Mesodermal cell (in vitro differentiated cells): ENCODE data around the gene PTPN22.

Source experiments
- H3K27ac ChIP-seq: 2 replicates; pipeline ENCODE4 v1.7.0; 2013; ENCODE audit warnings: mild to moderate bottlenecking, low read depth, low read length, moderate library complexity; ENCODE audit not compliant: severe bottlenecking
- H3K36me3 ChIP-seq: 2 replicates; pipeline ENCODE4 v1.7.1; 2013; ENCODE audit warnings: mild to moderate bottlenecking, low read length, moderate library complexity; ENCODE audit not compliant: control insufficient read depth, insufficient read depth
- H3K4me1 ChIP-seq: one replicate; pipeline ENCODE4 v1.7.1; 2013; ENCODE audit warnings: mild to moderate bottlenecking, low read length; ENCODE audit not compliant: insufficient read depth, control insufficient read depth, poor library complexity, severe bottlenecking
- H3K4me3 ChIP-seq: 2 replicates; pipeline ENCODE4 v1.7.0; 2013; ENCODE audit warnings: low read length, control low read depth, mild to moderate bottlenecking; ENCODE audit not compliant: insufficient read depth, poor library complexity, severe bottlenecking; ENCODE audit errors: extremely low read depth
- H3K9me3 ChIP-seq: 2 replicates; pipeline ENCODE4 v1.7.1; 2013; ENCODE audit warnings: mild to moderate bottlenecking, low read length, moderate library complexity; ENCODE audit not compliant: control insufficient read depth
- WGBS, 2 experiments: methylation state at CpG; one replicate each; pipeline ENCODE4 v1.1.5; 2013; ENCODE audit warnings: missing lambda C conversion rate in 2 of 2; ENCODE audit not compliant: insufficient coverage in 2 of 2; 5-methylcytosine and 5-hydroxymethylcytosine counted together

The PTPN22 gene

DNA sequence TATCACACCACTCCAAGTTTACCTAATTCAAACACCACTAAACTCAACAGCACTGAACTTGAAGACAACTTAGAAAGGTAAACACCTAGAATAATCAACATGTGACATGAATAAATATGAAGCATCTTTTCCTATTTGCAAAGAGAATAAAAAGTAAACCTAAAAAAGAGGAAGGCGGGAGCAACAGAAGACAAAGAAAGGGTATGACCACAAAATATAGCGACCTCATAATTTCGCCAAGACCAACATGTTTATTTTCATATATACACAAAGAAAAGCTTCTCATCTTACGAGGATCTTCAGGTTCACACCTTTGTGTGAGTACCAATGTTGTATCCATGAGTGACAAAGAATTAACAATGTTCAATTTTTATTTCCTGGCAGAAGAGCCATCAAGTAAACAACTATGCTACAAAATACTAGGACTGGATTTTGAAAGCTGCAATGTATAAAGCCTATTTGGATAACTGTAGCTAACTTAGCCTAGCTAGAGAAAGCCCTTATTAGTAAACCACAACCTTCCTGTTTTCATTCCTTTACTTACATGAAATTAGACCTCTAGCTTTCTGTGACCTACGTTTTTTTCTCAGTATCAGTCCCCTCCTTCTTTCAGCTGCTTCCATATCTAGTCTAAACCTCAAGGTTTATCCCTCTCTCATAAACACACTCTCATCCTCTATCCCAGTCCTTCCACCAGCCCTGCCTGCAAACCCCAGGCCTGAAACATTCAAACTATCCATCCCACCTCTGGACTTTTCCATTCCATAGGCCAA, 91.0 kb downstream of the PTPN22 start:
- Histone ChIP-seq H3K9me3 (no peaks in the 10 kb centered on the region), H3K27ac (no peak overlapping the region), H3K4me1 (peaks cover 16% of the 10 kb centered on the region), H3K36me3 (peaks cover 24% of the 10 kb centered on the region), H3K4me3 (no peak overlapping the region)
- 82 to 90% methylated on average over 3 to 4 of the region's 5 CpGs for WGBS, 2 experiments

DNA sequence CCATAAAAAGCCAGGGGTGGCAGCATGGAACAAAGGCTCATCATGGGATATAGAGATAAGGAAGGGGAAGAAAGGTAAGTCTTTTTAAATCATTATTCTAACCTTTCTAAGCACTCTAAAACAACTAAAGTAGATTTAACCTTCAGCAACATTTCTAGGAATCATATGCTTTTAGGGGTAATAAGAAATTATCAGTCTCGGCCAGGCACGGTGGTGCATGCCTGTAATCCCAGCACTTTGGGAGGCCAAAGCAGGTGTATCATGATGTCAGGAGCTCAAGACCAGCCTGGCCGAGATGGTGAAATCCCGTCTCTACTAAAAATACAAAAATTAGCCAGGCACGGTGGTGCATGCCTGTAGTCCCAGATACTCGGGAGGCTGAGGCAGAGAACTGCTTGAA, 92.0 kb downstream of the PTPN22 start:
- H3K4me1 ChIP-seq: peaks cover 16% of the 10 kb centered on the region
- WGBS, 2 experiments: 92 to 93% methylated on average over 4 to 6 of the region's 6 CpGs
- peaks cover 31% of the 10 kb centered on the region for H3K36me3 ChIP-seq
- H3K4me3 ChIP-seq: no peak overlapping the region
- H3K9me3 ChIP-seq: no peaks in the 10 kb centered on the region
- H3K27ac ChIP-seq: no peak overlapping the region

DNA sequence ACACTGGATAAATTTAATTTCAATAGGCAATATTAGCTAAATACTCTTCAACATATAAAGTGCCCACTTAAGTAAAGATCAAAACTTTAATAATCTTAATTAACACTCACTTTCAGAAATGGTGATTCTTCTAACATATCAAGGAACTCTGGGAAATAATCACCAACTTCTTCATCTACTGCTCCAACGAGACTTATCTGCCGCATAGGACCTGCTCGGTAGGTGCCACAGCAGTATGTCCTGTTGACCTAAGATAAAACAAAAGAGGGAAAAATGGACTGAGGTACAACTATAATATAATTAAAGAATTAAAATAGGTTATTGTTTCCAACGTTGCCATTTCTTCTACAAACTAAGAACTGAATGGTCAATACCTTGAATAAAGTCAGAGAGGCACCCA, 94.0 kb downstream of the PTPN22 start:
- H3K36me3 ChIP-seq: peaks cover 33% of the 10 kb centered on the region
- H3K4me1 ChIP-seq: peaks cover 10% of the 10 kb centered on the region
- H3K9me3 ChIP-seq: no peaks in the 10 kb centered on the region
- H3K4me3 ChIP-seq: no peak overlapping the region
- no CpG with 5 or more reads among the region's 4 CpGs for WGBS, 2 experiments
- no peak overlapping the region for H3K27ac ChIP-seq

DNA sequence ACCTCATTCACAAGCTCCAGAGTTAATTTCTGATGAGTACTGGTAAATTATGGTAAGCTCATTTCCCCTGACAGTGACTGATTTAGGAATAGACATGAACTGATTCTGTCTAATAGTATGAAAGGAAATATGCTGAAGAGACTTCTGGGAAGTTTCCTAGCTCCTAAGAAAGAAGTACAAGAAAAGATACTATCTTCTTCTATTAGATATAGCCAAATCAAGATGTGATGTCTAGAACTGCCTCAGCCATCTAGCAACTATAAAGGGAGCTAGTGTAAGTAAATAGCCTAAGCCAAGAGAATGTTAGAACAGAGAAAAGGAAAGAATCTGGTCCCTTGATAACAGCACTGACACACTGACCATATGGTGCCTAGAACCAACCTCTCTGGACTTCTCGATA, 101.5 kb downstream of the PTPN22 start:
- no peaks in the 10 kb centered on the region for H3K9me3 ChIP-seq
- H3K4me1 ChIP-seq: no peaks in the 10 kb centered on the region
- H3K36me3 ChIP-seq: peaks cover 40% of the 10 kb centered on the region
- no peak overlapping the region for H3K4me3 ChIP-seq
- WGBS, 2 experiments: no CpG with 5 or more reads among the region's 1 CpG
- no peak overlapping the region for H3K27ac ChIP-seq

DNA sequence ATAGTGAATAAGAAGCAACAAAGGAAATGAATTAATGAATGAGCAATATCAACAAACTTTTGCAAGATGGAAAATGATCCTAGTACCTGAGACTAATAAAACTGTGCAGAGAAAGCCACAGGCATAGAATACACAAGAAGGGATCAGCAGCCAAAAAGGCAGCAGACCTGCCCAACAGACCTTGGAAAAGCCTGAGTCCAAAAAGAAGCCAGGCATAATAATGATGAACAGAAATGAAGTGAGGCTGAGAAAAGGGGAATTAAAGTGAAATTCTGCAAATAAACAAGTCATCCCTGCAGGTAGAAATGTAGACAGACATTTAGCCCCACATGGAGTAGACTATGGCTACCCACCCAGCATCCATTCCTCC, 101.9 kb downstream of the PTPN22 start:
- Histone ChIP-seq H3K36me3 (peaks cover 42% of the 10 kb centered on the region), H3K4me1 (no peaks in the 10 kb centered on the region), H3K9me3 (no peaks in the 10 kb centered on the region), H3K4me3 (no peak overlapping the region), H3K27ac (no peak overlapping the region)

DNA sequence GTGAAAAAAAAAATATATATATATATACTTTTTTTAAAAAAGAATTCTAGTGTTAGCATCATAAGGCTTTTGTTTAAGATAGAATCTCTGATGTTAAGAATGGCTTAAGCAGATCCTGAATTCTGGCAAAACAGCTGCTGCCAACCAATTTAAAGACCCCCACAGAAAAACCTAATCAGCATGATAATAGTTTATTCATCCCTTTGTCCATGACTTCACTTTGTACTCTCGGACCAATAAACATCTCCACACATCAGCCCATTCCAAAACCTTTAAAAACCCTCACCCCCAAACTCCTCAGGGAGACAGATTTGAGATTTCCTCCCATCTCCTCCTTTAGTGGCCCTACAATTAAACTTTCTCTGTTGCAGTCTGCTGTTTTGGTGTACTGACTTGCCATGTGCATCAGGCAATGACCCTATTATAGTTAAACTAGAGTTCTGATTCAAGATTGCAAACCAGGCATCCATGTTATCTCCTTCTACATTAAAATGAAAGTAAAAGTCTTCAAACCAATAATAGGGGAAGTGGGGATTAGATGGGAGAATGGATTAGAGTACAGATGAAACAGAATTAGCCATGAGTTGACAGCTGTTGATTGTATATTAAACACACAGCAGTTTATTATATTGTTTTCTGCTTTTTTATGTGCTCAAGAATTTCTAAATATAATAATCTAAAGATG, 102.5 kb downstream of the PTPN22 start:
- Histone ChIP-seq H3K27ac (no peak overlapping the region), H3K4me3 (no peak overlapping the region), H3K9me3 (no peaks in the 10 kb centered on the region), H3K4me1 (no peaks in the 10 kb centered on the region), H3K36me3 (peaks cover 40% of the 10 kb centered on the region)
- WGBS, 2 experiments: 50 to 60% methylated on average over 1 of the region's 1 CpG

DNA sequence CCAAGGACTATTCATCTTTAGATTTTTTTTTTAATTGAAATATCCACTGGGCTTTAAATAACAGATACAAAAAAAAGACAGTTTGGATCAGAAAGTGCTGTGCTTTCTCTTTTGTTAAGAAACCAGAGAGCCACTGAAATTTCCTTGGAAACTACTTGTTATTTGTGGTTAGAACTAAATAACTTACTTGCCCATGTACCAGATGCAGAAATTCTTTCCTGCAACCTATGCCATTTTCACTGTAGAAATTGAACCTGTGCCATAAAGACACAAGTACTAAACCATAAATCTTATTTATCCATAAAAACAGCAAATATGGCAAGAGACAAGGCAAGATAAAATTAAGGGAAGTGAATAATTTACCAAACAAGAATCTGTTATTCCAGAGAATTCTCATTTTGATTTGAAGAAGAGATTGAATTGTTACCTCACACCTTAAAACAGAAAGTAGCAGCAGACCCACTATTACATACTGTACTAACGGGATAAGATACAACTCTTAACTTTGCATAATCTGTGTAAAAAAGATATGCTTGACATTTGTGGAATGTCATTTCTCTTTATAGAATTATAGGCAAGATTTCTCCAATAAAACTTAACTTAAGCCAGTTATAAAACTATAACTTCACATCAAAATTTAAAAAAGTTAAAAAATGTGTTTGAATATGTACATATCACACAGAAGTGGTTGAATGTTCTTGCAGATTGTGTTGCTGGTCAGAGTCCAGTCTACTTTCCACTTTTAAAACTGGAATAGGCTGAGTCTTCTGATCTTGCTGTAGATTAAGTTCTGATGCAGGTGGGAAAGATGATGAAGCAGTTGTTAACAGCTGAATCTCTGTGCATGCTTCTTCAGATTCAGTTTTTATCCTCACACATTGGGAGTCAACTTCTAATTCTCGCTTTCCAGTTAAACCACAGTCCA, 105.9 kb downstream of the PTPN22 start:
- no peaks in the 10 kb centered on the region for H3K4me1 ChIP-seq
- peaks cover 42% of the 10 kb centered on the region for H3K36me3 ChIP-seq
- no peak overlapping the region for H3K27ac ChIP-seq
- H3K4me3 ChIP-seq: no peak overlapping the region
- WGBS, 2 experiments: 100% methylated on average over 1 of the region's 2 CpGs
- H3K9me3 ChIP-seq: no peaks in the 10 kb centered on the region
